Subcutaneous abdominal adipose tissue (tissue), 5 donors: Measurements from ENCODE around the gene EVX2.

Experiments
- H3K27ac ChIP-seq: one replicate; pipeline ENCODE4 v1.7.0; 2013; ENCODE audit warnings: low read depth, mild to moderate bottlenecking, inconsistent platforms, low read length, moderate library complexity
- H3K27me3 ChIP-seq, 5 donors: one replicate each; pipeline ENCODE4 v1.7.0; 2013; ENCODE audit warnings: low read length in 5 of 5, inconsistent platforms in 1 of 5; ENCODE audit not compliant: control insufficient read depth in 5 of 5, insufficient read depth in 4 of 5
- H3K36me3 ChIP-seq, 5 donors: one replicate each; pipeline ENCODE4 v1.7.0; 2013; ENCODE audit warnings: low read length in 5 of 5; ENCODE audit not compliant: control insufficient read depth in 5 of 5, insufficient read depth in 5 of 5
- H3K4me1 ChIP-seq, 5 donors: one replicate each; pipeline ENCODE4 v1.7.0; 2013; ENCODE audit warnings: low read length in 5 of 5, mild to moderate bottlenecking in 3 of 5, moderate library complexity in 1 of 5; ENCODE audit not compliant: control insufficient read depth in 5 of 5, insufficient read depth in 5 of 5
- H3K4me3 ChIP-seq, 5 donors: one replicate each; pipeline ENCODE4 v1.7.0; 2013; ENCODE audit warnings: low read length in 5 of 5, low read depth in 1 of 5
- H3K9ac ChIP-seq, 5 donors: one replicate each; pipeline ENCODE4 v1.7.0; 2013; ENCODE audit warnings: low read length in 5 of 5, mild to moderate bottlenecking in 4 of 5, moderate library complexity in 3 of 5
- H3K9me3 ChIP-seq, 5 donors: one replicate each; pipeline ENCODE4 v1.7.0; 2013; ENCODE audit warnings: low read length in 5 of 5; ENCODE audit not compliant: control insufficient read depth in 5 of 5
- donor health status: healthy.
- donor health status: healthy.
- donor health status: healthy.
- donor health status: healthy.
- donor health status: healthy.

EVX2 gene

DNA sequence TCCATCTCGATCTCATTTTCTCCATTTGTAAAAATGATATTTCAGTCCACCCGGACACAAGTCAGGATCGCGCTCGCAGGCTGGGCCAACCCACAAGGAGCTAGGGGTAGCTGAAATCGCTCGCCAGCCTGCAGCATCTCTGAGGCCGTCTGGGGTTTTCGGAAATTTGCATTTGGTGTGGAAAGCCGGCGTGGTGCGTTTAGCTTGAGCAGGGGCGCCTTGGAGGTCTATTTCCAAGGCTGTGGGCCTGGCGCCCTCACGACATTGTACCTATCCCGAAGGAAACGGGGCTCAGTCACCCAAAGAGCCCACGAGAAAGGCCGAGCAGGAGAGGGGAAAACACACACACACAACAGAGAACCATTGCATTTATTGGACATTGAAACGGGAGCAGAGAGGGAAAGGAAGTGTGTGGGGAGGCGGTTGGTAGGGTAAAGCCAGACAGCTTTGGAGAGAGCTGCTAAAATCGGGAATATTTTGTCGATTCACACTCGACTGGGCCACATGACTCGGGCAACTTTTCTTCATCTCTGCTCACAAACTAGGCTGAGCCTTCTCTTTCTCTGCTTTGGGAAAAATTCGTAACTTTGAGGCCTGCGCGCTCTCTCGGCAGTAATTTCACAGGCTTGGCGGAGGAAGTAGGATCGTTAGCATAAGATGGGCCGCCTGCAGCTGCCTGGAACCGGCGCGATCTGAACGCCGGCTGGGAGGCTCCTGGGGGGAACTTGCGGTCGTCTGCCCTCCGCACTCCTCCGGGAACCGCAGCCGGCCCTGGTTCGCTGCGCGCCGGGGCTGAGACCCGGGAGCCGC lies 44.6 kb upstream of the EVX2 start:
- H3K27me3 ChIP-seq, result peaks cover 4 to 44% (median 10%) of the 10 kb centered on the region in 5 donors
- H3K9me3 ChIP-seq, result no peaks in the 10 kb centered on the region
- peak overlapping the region; percentile 44 to 73 (median 63) for H3K4me3 ChIP-seq
- H3K36me3 ChIP-seq, result no peaks in the 10 kb centered on the region
- H3K27ac ChIP-seq, result peak overlapping the region; percentile 62
- H3K4me1 ChIP-seq, result peaks cover 0 to 45% (median 42%) of the 10 kb centered on the region in 5 donors
- peak overlapping the region in 3 of 5 donors; percentile 45 to 59 (median 53) for H3K9ac ChIP-seq

DNA sequence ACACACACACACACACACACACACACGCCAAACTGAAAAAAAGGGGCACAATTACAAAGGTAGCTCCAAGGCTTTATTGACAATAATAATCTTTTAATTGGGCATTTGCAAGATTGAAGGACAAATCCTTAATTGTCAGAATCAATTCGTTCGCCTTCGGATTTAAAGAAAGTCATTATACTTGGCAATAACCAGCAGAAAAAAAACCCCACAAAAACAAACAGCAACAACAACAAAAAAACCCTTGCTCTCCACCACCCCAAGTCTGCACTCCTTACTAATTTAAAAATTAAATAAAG lies 44.0 kb upstream of the EVX2 start:
- Histone ChIP-seq H3K27ac (no peak overlapping the region), H3K9me3 (no peaks in the 10 kb centered on the region), H3K9ac (no peak overlapping the region), H3K4me1 (peaks cover 0 to 45% (median 43%) of the 10 kb centered on the region in 5 donors), H3K4me3 (no peak overlapping the region), H3K27me3 (peaks cover 4 to 43% (median 12%) of the 10 kb centered on the region in 5 donors), H3K36me3 (no peaks in the 10 kb centered on the region)

DNA sequence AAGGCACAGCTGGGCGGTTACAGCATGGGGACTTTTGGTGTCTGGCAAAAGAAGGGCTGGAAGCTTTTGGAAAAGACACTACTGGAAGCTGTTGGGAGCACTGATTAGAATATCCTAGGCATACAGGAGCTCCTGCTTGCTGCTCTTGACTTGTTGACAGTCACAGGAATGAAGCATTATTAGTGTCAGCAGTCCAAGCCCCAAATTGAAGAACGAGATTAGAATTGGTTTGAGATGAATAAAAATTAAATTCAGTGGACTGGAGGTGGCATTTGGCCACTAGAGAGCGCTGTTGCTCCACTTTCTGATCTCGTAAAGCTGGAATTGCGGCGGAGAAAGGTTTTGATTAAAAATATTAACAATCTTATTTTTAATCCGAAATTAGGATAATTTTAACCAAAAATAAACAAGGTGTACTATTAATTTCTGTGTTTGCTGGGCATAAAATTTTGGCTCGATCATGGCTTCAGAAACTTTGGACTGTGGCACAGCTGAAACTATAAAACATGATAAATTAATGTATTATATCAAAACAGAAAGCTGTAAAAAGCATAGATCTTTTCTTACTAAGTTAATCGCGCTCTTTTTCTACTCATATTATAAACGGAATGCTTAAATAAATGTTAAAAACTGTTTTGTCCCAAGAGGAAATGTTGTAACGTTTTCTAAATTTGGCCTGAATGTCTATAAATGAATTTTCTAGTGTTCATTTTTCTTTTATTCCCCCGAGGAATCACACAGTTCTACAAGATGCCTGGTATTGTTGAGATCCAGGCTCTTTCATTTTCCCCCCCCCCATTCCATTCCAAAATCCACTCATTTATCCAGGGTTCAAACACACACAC lies 43.4 kb upstream of the EVX2 start:
- no peaks in the 10 kb centered on the region for H3K9me3 ChIP-seq
- peaks cover 0 to 48% (median 45%) of the 10 kb centered on the region in 5 donors for H3K4me1 ChIP-seq
- H3K36me3 ChIP-seq, result no peaks in the 10 kb centered on the region
- peaks cover 4 to 44% (median 12%) of the 10 kb centered on the region in 5 donors for H3K27me3 ChIP-seq
- H3K4me3 ChIP-seq, result peak overlapping the region in 2 of 5 donors; percentile 11 to 32
- no peak overlapping the region for H3K9ac ChIP-seq
- no peak overlapping the region for H3K27ac ChIP-seq

DNA sequence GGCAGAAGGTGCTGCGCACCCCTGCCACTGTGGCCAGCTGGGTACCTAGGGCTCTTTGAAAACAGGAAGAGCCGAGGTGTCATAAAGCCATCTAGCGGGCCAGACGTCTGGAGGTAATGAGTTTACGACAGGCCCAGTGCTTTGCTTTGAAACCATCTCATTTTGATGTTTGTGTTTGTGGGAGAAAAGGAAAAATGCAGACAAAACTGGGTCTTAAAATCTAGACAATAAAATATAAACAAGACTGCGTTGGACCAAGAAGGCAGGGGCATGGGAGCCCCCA lies 42.0 kb upstream of the EVX2 start:
- Histone ChIP-seq H3K4me1 (peaks cover under 1 to 45% (median 42%) of the 10 kb centered on the region in 5 donors), H3K36me3 (no peaks in the 10 kb centered on the region), H3K9ac (no peak overlapping the region), H3K27me3 (peaks cover 15 to 51% (median 22%) of the 10 kb centered on the region in 5 donors), H3K9me3 (no peaks in the 10 kb centered on the region), H3K4me3 (no peak overlapping the region), H3K27ac (no peak overlapping the region)

DNA sequence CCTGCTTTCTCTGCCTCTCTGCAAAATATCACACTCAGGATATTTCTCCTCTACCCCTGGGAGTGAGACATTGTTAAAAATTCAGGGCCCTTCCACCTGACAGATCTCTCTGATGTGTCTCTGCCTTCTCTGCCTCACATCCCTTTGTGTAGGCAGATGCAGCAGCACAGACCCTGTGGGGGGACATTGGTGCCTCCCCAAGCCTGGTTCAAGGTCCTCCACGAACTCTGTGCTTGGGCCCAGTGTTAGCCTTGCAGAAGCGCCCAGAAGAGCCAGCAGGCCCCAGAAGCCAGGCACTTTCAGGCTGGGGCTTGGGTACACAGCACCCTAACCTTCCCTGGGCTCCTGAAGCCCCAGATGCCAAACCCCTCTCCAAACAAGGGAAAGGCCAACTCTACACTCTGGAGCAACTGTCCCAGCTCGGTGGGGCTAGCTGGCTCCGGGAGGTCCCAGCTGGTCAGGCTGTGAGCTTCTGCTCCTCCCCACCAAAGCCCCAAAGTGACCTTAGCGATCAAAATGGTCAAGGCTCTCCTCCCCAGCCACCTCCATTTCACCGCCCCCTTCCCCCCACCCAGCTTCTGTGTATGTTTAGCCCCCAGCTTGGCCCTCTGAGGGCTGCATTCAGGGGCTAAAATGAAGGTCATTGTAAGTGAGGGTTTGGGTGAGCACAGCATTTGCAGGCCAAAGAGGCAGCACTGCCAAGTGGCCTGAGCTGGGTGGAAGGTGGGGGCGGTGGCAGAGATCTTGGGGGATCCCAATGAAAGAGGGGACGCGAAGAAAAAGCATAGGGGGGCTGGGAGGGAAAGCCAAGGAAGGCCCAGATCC lies 41.4 kb upstream of the EVX2 start:
- Histone ChIP-seq H3K4me1 (peaks cover 2 to 43% (median 39%) of the 10 kb centered on the region in 5 donors), H3K36me3 (no peaks in the 10 kb centered on the region), H3K9ac (no peak overlapping the region), H3K27me3 (peaks cover 20 to 54% (median 25%) of the 10 kb centered on the region in 5 donors), H3K9me3 (no peaks in the 10 kb centered on the region), H3K4me3 (no peak overlapping the region), H3K27ac (no peak overlapping the region)

DNA sequence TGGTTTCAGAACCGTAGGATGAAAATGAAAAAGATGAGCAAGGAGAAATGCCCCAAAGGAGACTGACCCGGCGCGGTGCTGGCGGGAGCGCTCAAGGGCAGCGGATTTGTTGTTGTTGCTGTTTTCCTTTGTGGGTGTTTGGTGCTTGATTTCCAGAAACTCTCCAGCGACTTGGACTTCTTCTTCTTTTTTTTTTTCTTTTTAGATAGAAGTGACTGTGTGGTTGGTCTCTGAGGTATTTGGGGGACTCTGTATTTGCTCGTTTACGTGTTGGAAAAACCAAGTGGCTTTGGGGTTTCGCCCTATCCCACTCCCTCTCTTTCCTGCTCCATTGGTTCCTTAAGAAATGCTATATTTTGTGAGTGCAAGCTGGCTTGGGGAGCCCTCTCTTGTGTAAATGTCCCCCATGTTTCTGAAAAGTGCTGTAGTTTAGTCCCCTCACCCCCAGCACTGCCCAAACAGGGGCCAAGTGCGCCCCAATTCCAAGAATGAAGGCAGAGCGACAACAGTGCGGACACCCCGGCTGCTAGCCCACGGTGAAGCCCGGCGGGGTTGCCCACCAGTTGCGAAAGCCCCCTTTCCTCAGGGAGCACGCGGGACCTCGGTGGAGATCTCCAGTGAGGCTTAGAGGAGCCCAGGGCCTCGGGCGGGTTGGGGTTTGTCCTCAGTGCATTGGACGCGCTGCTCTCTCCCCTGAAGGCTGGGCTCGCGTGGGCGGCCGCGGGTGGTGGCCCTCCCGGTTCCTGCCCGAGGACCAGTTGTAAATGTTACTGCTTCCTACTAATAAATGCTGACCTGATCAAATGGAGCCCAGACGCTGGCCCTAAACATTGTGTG lies 40.6 kb upstream of the EVX2 start:
- peaks cover 27 to 62% (median 32%) of the 10 kb centered on the region in 5 donors for H3K27me3 ChIP-seq
- peaks cover 2 to 42% (median 39%) of the 10 kb centered on the region in 5 donors for H3K4me1 ChIP-seq
- no peaks in the 10 kb centered on the region for H3K9me3 ChIP-seq
- H3K4me3 ChIP-seq, result peak overlapping the region in 4 of 5 donors; percentile 64 to 82 (median 74)
- H3K27ac ChIP-seq, result no peak overlapping the region
- H3K9ac ChIP-seq, result no peak overlapping the region
- no peaks in the 10 kb centered on the region for H3K36me3 ChIP-seq

DNA sequence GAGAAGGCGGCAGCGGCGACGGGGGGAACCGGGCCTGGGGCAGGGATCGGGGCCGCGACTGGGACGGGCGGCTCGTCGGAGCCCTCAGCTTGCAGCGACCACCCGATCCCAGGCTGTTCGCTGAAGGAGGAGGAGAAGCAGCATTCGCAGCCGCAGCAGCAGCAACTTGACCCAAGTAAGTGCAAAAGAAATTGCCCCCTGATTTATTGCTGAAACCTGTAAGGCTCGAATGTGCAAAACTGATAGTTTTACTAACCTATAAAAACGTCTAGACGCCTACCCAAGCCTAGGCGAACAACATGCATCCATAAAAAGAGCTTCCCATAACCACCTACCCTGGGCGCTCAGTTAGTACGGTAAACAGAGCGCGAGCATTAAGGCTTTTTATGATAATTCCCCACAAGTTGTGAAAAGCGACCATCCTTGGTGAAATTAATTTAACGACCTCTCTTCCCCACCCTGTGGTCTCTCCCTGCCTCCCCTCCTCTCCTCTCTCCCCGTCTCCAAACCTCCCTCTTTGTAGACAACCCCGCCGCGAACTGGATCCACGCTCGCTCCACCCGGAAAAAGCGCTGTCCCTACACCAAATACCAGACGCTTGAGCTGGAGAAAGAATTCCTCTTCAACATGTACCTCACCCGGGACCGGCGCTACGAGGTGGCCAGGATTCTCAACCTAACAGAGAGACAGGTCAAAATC lies 39.8 kb upstream of the EVX2 start:
- peaks cover 28 to 66% (median 33%) of the 10 kb centered on the region in 5 donors for H3K27me3 ChIP-seq
- no peak overlapping the region for H3K27ac ChIP-seq
- H3K9ac ChIP-seq, result peak overlapping the region in 2 of 5 donors; percentile 35 to 41
- H3K36me3 ChIP-seq, result no peaks in the 10 kb centered on the region
- peaks cover 2 to 34% (median 31%) of the 10 kb centered on the region in 5 donors for H3K4me1 ChIP-seq
- peak overlapping the region; percentile 62 to 82 (median 72) for H3K4me3 ChIP-seq
- H3K9me3 ChIP-seq, result no peaks in the 10 kb centered on the region

DNA sequence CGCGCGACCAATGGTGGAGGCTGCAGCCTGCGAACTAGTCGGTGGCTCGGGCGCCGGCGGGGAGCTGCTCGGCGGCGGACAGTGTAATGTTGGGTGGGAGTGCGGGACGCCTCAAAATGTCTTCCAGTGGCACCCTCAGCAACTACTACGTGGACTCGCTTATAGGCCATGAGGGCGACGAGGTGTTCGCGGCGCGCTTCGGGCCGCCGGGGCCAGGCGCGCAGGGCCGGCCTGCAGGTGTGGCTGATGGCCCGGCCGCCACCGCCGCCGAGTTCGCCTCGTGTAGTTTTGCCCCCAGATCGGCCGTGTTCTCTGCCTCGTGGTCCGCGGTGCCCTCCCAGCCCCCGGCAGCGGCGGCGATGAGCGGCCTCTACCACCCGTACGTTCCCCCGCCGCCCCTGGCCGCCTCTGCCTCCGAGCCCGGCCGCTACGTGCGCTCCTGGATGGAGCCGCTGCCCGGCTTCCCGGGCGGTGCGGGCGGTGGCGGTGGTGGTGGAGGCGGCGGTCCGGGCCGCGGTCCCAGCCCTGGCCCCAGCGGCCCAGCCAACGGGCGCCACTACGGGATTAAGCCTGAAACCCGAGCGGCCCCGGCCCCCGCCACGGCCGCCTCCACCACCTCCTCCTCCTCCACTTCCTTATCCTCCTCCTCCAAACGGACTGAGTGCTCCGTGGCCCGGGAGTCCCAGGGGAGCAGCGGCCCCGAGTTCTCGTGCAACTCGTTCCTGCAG lies 39.1 kb upstream of the EVX2 start, which contains the start of gene HOXD9:
HOXD9 (plus strand) TSS at position 37 of the 728 bp plus-strand sequence; CDS start at position 87, 50 bp downstream.
- no peaks in the 10 kb centered on the region for H3K9me3 ChIP-seq
- H3K27me3 ChIP-seq, result peaks cover 35 to 66% (median 40%) of the 10 kb centered on the region in 5 donors
- peaks cover 2 to 27% (median 24%) of the 10 kb centered on the region in 5 donors for H3K4me1 ChIP-seq
- no peaks in the 10 kb centered on the region for H3K36me3 ChIP-seq
- H3K4me3 ChIP-seq, result peak within 1 kb of the TSS; percentile 62 to 82 (median 72)
- H3K27ac ChIP-seq, result no peak within 1 kb of the TSS
- peak within 1 kb of the TSS in 3 of 5 donors; percentile 33 to 47 (median 41) for H3K9ac ChIP-seq
